HG03103 (cell line): Measurements from ENCODE around the gene EFCAB6.

Experiments used
- ATAC-seq: cut with Tn5 transposase; IDR thresholded peaks from one replicate; pipeline ENCODE4 v1.9.1; 2021; ENCODE audit warnings: low read depth; ENCODE audit not compliant: unreplicated experiment

The EFCAB6 gene

GRCh38 chr22:43622886-43623285 is 189.2 kb downstream of the EFCAB6 start:
- ATAC-seq, result no peak

- no peak for ATAC-seq
These were observed 191.9 kb downstream of the EFCAB6 start for GRCh38 chr22:43620197-43620596.

- ATAC-seq, result no peak
These were observed 193.6 kb downstream of the EFCAB6 start for GRCh38 chr22:43618517-43618916.

- no peak for ATAC-seq
These were observed 195.5 kb downstream of the EFCAB6 start for GRCh38 chr22:43616645-43617044.

GRCh38 chr22:43600265-43600664 is 211.8 kb downstream of the EFCAB6 start:
- ATAC-seq, result no peak

- no peak for ATAC-seq
These were observed 219.6 kb downstream of the EFCAB6 start for GRCh38 chr22:43592476-43592875.

- no peak for ATAC-seq
These were observed 220.7 kb downstream of the EFCAB6 start for GRCh38 chr22:43591380-43591779.

- ATAC-seq, result no peak
These were observed 224.5 kb downstream of the EFCAB6 start for GRCh38 chr22:43587574-43587973.

GRCh38 chr22:43583501-43583900 is 228.6 kb downstream of the EFCAB6 start:
- no peak for ATAC-seq

- no peak for ATAC-seq
These were observed 229.7 kb downstream of the EFCAB6 start for GRCh38 chr22:43582394-43582793.

- ATAC-seq, result no peak
These were observed 231.8 kb downstream of the EFCAB6 start for GRCh38 chr22:43580271-43580750.

GRCh38 chr22:43574738-43575137 is 237.4 kb downstream of the EFCAB6 start:
- no peak for ATAC-seq

- ATAC-seq, result no peak
These were observed 239.4 kb downstream of the EFCAB6 start for GRCh38 chr22:43572710-43573109.

- no peak for ATAC-seq
These were observed 240.9 kb downstream of the EFCAB6 start for GRCh38 chr22:43571181-43571580.

GRCh38 chr22:43570531-43571165 is 241.5 kb downstream of the EFCAB6 start:
- ATAC-seq, result no peak

GRCh38 chr22:43569111-43569510 is 243.0 kb downstream of the EFCAB6 start:
- ATAC-seq, result no peak

- ATAC-seq, result no peak
These were observed 244.3 kb downstream of the EFCAB6 start for GRCh38 chr22:43567691-43568324.

- no peak for ATAC-seq
These were observed 245.4 kb downstream of the EFCAB6 start for GRCh38 chr22:43566561-43567332.

GRCh38 chr22:43566021-43566420 is 246.1 kb downstream of the EFCAB6 start:
- no peak for ATAC-seq

- no peak for ATAC-seq
These were observed 247.2 kb downstream of the EFCAB6 start for GRCh38 chr22:43564859-43565258.

- ATAC-seq, result no peak
These were observed 248.5 kb downstream of the EFCAB6 start for GRCh38 chr22:43563571-43563970.

- ATAC-seq, result no peak
These were observed 249.3 kb downstream of the EFCAB6 start for GRCh38 chr22:43562843-43563242.
